ENCODE measurements around the gene TSEN2.

- TF ChIP-seq POLR2A (IDR thresholded peaks at IDR 0.05; ENCODE audit: low read depth, low read length) (no peak), ELK1 (IDR thresholded peaks at IDR 0.05; ENCODE audit: low read depth, low read length) (no peak), EZH2 (IDR thresholded peaks at IDR 0.05; ENCODE audit: borderline replicate concordance, control insufficient read depth, low read depth, low read length) (no peak), CTCF (IDR thresholded peaks at IDR 0.05 in 2 of 3, conservative IDR thresholded peaks at IDR 0.05 in 1 of 3; ENCODE audit: control insufficient read depth in 2 of 3, extremely low read depth in 1 of 3, insufficient read depth in 1 of 3, low read depth in 3 of 3, low read length in 3 of 3) (no peak), ZBTB33 (IDR thresholded peaks at IDR 0.05) (no peak), FOS (IDR thresholded peaks at IDR 0.05; ENCODE audit: borderline replicate concordance, extremely low read depth, insufficient read length) (no peak), NR2F1 (conservative IDR thresholded peaks at IDR 0.05) (no peak)
Observed at GRCh38 chr3:12501360-12502020, 17.2 kb downstream of the TSEN2 start.
